NCI-H446 treated with DMSO at 0.1 percent for 48 hours (cell line): ENCODE data around the gene DNPH1.

Experiments used
- DNase-seq: peaks from one replicate; lab custom pipeline; 2025; lab: John Stamatoyannopoulos, UW

The DNPH1 gene

GRCh38 chr6:43246301-43247113 lies 17.2 kb upstream of the DNPH1 start:
- no peak for DNase-seq

- DNase-seq = no peak
Observed at GRCh38 chr6:43243664-43244321, 14.5 kb upstream of the DNPH1 start.

DNA sequence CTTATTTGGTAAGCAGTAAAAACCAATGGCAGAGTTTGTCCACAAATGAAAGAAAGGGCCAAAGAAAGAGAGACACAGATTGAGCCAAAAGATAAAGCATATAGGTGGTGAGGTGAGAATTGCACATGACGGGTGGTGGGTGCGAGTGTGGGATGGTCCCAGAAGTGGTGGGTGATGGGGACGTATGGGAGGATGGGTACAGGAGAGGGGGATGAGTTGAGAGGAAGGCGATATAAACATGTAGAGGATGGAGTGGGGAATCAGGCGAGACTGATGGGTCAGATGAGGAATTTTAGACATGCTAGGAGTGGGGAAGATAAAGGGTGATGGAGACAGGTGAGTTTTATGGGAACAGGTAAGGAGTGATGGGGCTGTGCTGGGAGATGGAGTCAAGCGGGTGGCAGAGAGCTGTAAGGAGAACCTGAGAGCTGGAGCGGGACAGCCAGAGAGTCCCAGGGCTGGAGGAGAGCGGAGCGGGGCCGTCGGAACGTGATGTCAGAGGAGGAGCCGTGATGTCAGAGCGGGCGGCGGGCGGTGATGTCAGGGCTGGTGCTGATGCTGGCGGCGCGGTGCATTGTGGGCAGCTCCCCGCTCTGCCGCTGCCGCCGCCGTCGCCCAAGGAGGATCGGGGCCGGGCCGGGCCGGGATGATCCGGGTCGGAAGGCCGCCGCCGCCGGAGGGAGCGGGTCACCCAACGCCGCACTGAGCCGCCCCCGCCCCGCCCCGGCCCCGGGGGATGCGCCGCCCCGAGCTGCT lies 13.8 kb upstream of the DNPH1 start, which contains the start of gene TTBK1:
TSS of gene TTBK1 (plus strand) at position 574 of the 756 bp plus-strand sequence. CDS start 3,180 bp downstream, outside the sequence.
- DNase-seq = no peak

GRCh38 chr6:43241446-43241845 lies 12.2 kb upstream of the DNPH1 start:
- DNase-seq = no peak

GRCh38 chr6:43240950-43241349 lies 11.7 kb upstream of the DNPH1 start:
- DNase-seq = no peak

GRCh38 chr6:43239054-43239453 lies 9.8 kb upstream of the DNPH1 start:
- no peak for DNase-seq

- DNase-seq = no peak
Observed at GRCh38 chr6:43235841-43236240, 6.6 kb upstream of the DNPH1 start.

- DNase-seq = no peak
Observed at GRCh38 chr6:43231735-43232450, 2.6 kb upstream of the DNPH1 start.

GRCh38 chr6:43231053-43231452 lies 1.8 kb upstream of the DNPH1 start:
- DNase-seq = no peak

DNA sequence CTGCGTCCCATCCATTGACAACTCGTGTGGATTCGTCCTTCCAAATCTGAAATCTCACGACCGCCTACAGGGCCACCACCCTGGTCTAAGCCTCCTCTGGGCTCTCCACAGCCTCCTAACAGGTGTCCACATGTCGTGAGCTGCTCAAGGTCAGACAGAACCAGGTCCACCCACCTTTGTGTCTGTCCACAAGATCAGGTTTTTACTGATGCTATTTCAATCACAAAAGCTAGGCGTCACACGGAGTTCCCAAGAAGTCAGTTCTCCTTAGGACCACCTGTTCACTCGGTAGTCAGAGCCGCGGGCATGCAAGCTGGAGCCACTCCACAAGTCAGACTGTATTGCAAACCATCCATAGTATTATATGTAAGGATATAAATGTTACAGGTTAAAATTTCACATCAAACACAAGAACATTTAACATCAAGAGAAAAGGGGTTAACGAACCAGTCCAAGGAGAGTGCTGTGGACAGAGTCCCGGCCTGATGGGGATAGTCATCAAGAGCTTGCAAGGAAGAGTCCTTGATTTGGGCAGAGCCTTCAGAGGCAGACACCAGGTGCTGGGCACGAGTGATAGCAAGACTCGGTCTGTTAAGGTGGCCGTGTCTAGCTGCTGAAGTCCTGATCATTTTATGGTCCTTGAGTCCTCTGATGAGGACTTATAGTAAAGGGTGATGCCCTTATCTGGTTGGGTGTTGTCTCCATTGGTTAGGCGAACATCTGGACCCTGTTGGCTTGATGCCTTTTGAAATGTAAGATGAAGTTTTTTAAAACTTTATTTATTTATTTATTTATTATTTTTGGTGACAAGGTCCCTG lies 731 bp upstream of the DNPH1 start:
- no peak for DNase-seq

DNA sequence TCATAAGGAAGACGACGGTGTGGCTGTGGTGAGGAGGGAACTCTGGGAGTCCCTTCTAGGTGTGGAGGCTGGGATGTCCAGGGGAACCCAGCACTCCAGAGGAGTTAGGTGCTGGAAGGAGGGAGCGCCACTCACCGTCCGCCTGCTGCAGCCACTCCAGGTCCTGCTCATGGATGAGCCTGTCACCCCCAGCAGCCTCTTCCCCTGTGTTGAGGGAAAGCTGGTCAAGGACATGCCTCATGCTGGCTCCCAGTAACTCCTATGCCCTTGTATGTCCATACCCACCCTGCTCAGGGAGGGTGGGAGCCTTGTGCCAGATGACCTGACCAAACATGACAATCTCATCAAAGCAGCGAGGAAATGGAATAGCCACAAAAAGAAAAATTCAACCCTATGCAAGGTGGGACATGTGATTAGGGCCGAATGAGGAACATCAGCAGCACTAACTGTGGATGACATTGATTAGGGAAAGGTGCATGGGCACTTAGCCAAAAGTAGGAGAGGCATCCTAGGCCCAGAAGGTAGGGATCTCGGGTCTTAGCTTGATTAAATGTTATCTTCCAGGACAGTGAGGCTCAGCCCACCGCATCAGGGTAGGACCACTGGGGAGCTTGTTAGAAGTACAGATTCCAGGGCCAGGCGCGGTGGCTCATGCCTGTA lies 3.0 kb downstream of the DNPH1 start:
- DNase-seq = no peak

GRCh38 chr6:43223175-43223574 lies 6.1 kb downstream of the DNPH1 start:
- DNase-seq = no peak

GRCh38 chr6:43222418-43223059 lies 6.7 kb downstream of the DNPH1 start:
- no peak for DNase-seq

GRCh38 chr6:43221046-43221972 lies 8.0 kb downstream of the DNPH1 start:
- DNase-seq = no peak

DNA sequence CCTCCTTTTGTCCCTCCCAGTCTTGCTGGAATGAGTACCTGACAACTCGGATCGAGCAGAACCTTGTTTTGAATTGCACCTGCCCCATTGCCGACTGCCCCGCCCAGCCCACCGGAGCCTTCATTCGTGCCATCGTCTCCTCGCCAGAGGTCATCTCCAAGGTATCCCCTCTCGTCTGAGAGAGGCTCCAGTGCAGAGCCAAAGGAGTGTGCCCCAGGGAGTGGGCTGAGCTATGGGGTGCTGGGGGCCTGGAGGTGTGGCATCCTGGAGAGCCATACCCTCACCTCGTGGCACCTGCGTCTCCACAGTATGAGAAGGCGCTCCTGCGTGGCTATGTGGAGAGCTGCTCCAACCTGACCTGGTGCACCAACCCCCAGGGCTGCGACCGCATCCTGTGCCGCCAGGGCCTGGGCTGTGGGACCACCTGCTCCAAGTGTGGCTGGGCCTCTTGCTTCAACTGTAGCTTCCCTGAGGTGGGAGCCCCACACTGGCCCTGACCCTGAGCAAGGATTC lies 8.8 kb downstream of the DNPH1 start:
- no peak for DNase-seq

GRCh38 chr6:43219814-43220213 lies 9.5 kb downstream of the DNPH1 start:
- DNase-seq = no peak

GRCh38 chr6:43219119-43219518 lies 10.2 kb downstream of the DNPH1 start:
- DNase-seq = no peak

DNA sequence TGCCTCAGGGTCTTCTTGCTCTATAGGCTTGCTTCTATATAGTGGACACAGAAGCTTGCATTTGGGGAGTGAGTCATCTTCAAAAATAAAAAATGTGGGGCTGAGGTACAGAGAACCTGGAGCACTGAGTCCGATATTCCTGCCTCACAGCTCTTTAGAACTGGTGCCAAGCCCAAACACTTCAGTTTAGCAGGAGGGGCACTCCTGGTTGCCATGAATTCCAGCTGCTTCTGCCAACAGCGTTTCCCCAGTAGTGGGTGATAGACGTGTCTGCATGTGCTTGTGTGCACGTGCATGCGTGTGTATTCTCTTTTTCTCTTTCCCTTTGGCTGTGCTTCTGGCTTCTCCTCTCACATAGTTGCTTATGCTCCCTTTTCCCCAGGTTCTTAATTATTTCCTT lies 11.9 kb downstream of the DNPH1 start:
- DNase-seq = no peak

GRCh38 chr6:43216200-43216599 lies 13.1 kb downstream of the DNPH1 start:
- DNase-seq = no peak
